ENCODE measurements around the gene HBB.

HBB gene

DNA sequence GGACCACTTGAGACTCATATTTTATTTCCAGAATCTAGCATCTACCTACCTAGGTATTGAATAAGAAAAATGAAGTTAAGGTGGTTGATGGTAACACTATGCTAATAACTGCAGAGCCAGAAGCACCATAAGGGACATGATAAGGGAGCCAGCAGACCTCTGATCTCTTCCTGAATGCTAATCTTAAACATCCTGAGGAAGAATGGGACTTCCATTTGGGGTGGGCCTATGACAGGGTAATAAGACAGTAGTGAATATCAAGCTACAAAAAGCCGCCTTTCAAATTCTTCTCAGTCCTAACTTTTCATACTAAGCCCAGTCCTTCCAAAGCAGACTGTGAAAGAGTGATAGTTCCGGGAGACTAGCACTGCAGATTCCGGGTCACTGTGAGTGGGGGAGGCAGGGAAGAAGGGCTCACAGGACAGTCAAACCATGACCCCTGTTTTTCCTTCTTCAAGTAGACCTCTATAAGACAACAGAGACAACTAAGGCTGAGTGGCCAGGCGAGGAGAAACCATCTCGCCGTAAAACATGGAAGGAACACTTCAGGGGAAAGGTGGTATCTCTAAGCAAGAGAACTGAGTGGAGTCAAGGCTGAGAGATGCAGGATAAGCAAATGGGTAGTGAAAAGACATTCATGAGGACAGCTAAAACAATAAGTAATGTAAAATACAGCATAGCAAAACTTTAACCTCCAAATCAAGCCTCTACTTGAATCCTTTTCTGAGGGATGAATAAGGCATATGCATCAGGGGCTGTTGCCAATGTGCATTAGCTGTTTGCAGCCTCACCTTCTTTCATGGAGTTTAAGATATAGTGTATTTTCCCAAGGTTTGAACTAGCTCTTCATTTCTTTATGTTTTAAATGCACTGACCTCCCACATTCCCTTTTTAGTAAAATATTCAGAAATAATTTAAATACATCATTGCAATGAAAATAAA, 2.1 kb downstream of the HBB start:
- Histone ChIP-seq H3K79me1 (ENCODE audit: low read length) (no peaks in the 10 kb centered on the region), H3K27ac (ENCODE audit: low read depth, low read length) (no peak overlapping the region), H2BK120ac (ENCODE audit: low read depth, low read length) (no peak overlapping the region), H3K4me2 (ENCODE audit: low read length) (no peak overlapping the region), H3K4me3 (ENCODE audit: low read length) (no peak overlapping the region), H2BK15ac (replicated peaks; ENCODE audit: low read depth) (no peak overlapping the region), H2BK5ac (ENCODE audit: low read length) (no peak overlapping the region), H3K79me2 (ENCODE audit: control insufficient read depth, insufficient read depth, low read length) (no peaks in the 10 kb centered on the region), H2AK5ac (ENCODE audit: low read length) (no peak overlapping the region), H4K5ac (ENCODE audit: low read length) (no peak overlapping the region), H3K9ac (ENCODE audit: low read length) (no peak overlapping the region), H3K18ac (ENCODE audit: low read length) (no peak overlapping the region), H3K23ac (ENCODE audit: low read length) (no peak overlapping the region), H3K36me3 (ENCODE audit: control insufficient read depth, insufficient read depth, low read length) (no peaks in the 10 kb centered on the region), H3K4ac (ENCODE audit: low read depth, low read length) (no peak overlapping the region), H3K4me1 (ENCODE audit: control insufficient read depth, low read depth, low read length) (no peaks in the 10 kb centered on the region), H3K27me3 (ENCODE audit: insufficient read depth, low read length, poor library complexity) (no peaks in the 10 kb centered on the region), H3K56ac (ENCODE audit: low read length) (no peak overlapping the region), H4K8ac (ENCODE audit: low read depth, low read length) (no peak overlapping the region)
- whole genome bisulfite sequencing (ENCODE audit: extremely low coverage, insufficient coverage, low lambda C conversion rate), result no CpG with 5 or more reads among the region's 6 CpGs
- peak; percentile 30 for DNase-seq

DNA sequence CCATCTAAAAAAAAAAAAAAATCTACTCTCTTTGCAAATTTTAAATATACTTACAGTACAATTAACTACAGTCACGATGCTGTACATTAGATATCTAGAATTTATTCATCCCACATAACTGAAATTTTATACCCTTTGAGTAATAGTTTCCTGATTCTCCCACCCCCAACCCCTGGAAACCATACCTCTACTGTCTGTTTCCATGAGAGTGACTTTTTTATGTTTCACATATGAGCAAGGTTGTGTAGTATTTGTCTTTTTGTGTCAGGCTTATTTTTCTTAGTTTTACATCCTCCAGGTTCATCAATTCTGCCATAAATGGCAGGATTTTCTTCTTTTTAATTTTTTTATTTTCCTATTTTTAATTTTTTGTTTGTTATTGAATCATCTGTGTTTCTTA, 3.2 kb downstream of the HBB start:
- Histone ChIP-seq H3K4me1 (ENCODE audit: control insufficient read depth, low read depth, low read length) (no peaks in the 10 kb centered on the region), H2AK5ac (ENCODE audit: low read length) (no peak overlapping the region), H2BK120ac (ENCODE audit: low read depth, low read length) (no peak overlapping the region), H3K18ac (ENCODE audit: low read length) (no peak overlapping the region), H4K8ac (ENCODE audit: low read depth, low read length) (no peak overlapping the region), H4K5ac (ENCODE audit: low read length) (no peak overlapping the region), H3K27me3 (ENCODE audit: insufficient read depth, low read length, poor library complexity) (no peaks in the 10 kb centered on the region), H3K56ac (ENCODE audit: low read length) (no peak overlapping the region), H3K4ac (ENCODE audit: low read depth, low read length) (no peak overlapping the region), H3K23ac (ENCODE audit: low read length) (no peak overlapping the region), H3K79me2 (ENCODE audit: control insufficient read depth, insufficient read depth, low read length) (no peaks in the 10 kb centered on the region), H3K27ac (ENCODE audit: low read depth, low read length) (no peak overlapping the region), H2BK15ac (replicated peaks; ENCODE audit: low read depth) (no peak overlapping the region), H2BK5ac (ENCODE audit: low read length) (no peak overlapping the region), H3K79me1 (ENCODE audit: low read length) (no peaks in the 10 kb centered on the region), H3K4me3 (ENCODE audit: low read length) (no peak overlapping the region), H3K36me3 (ENCODE audit: control insufficient read depth, insufficient read depth, low read length) (no peaks in the 10 kb centered on the region), H3K9ac (ENCODE audit: low read length) (no peak overlapping the region), H3K4me2 (ENCODE audit: low read length) (no peak overlapping the region)
- WGBS (ENCODE audit: extremely low coverage, insufficient coverage, low lambda C conversion rate), result no CpG with 5 or more reads among the region's 1 CpG
- no peak for DNase-seq

DNA sequence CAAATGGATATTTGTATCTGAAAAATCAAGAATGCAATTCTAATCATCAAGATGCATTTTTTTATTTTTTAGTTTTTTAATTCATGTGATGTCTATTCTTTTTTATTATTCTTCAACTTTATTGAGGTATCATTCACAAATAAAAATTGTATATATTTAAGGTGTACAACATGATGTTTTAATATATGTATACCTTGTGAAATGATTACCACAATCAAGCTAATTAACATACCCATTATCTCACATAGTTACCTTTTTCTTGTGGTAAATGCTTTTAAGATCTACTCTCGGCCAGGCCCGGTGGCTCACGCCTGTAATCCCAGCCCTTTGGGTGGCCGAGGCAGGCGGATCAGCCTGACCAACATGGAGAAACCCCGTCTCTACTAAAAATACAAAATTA, 3.7 kb downstream of the HBB start:
- Histone ChIP-seq H3K4me1 (ENCODE audit: control insufficient read depth, low read depth, low read length) (no peaks in the 10 kb centered on the region), H3K18ac (ENCODE audit: low read length) (no peak overlapping the region), H2BK120ac (ENCODE audit: low read depth, low read length) (no peak overlapping the region), H4K5ac (ENCODE audit: low read length) (no peak overlapping the region), H3K36me3 (ENCODE audit: control insufficient read depth, insufficient read depth, low read length) (no peaks in the 10 kb centered on the region), H4K8ac (ENCODE audit: low read depth, low read length) (no peak overlapping the region), H3K79me1 (ENCODE audit: low read length) (no peaks in the 10 kb centered on the region), H3K4me3 (ENCODE audit: low read length) (no peak overlapping the region), H3K4ac (ENCODE audit: low read depth, low read length) (no peak overlapping the region), H3K27me3 (ENCODE audit: insufficient read depth, low read length, poor library complexity) (no peaks in the 10 kb centered on the region), H2BK15ac (replicated peaks; ENCODE audit: low read depth) (no peak overlapping the region), H3K23ac (ENCODE audit: low read length) (no peak overlapping the region), H3K9ac (ENCODE audit: low read length) (no peak overlapping the region), H3K56ac (ENCODE audit: low read length) (no peak overlapping the region), H3K27ac (ENCODE audit: low read depth, low read length) (no peak overlapping the region), H3K4me2 (ENCODE audit: low read length) (no peak overlapping the region), H3K79me2 (ENCODE audit: control insufficient read depth, insufficient read depth, low read length) (no peaks in the 10 kb centered on the region), H2BK5ac (ENCODE audit: low read length) (no peak overlapping the region), H2AK5ac (ENCODE audit: low read length) (no peak overlapping the region)
- no CpG with 5 or more reads among the region's 6 CpGs for WGBS (ENCODE audit: extremely low coverage, insufficient coverage, low lambda C conversion rate)
- DNase-seq, result no peak

DNA sequence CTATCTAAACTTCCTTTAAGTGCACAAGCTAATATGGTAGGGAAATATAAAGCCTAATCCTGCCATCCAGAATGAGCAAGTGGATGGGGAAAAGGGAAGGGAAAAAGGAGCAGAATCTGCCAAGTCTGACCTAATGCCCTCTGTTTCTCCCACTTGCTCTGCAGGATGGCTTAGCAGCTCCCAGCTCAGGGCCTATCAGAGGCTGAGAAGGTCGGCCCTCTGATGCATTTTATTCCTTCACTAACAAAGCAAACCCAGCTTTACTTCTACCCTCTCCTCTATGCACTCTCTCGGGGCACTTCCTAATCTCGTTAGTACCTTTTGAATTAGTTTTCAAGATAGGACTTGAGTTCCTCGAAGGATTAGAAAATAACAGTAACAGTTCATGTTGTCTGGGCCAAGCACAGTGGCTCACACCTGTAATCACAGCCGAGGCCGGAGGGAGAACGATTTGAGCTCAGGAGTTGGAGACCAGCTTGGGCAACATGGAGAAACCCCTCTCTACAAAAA, 16.4 kb downstream of the HBB start:
- DNase-seq, result peak; percentile 82
- WGBS (ENCODE audit: extremely low coverage, insufficient coverage, low lambda C conversion rate), result no CpG with 5 or more reads among the region's 7 CpGs
- Histone ChIP-seq H3K36me3 (ENCODE audit: control insufficient read depth, insufficient read depth, low read length) (no peaks in the 10 kb centered on the region), H3K4me1 (ENCODE audit: control insufficient read depth, low read depth, low read length) (no peaks in the 10 kb centered on the region), H3K4ac (ENCODE audit: low read depth, low read length) (no peak overlapping the region), H3K79me2 (ENCODE audit: control insufficient read depth, insufficient read depth, low read length) (no peaks in the 10 kb centered on the region), H4K5ac (ENCODE audit: low read length) (no peak overlapping the region), H3K18ac (ENCODE audit: low read length) (no peak overlapping the region), H3K9ac (ENCODE audit: low read length) (no peak overlapping the region), H3K27ac (ENCODE audit: low read depth, low read length) (no peak overlapping the region), H2BK15ac (replicated peaks; ENCODE audit: low read depth) (no peak overlapping the region), H4K8ac (ENCODE audit: low read depth, low read length) (no peak overlapping the region), H3K4me2 (ENCODE audit: low read length) (no peak overlapping the region), H2AK5ac (ENCODE audit: low read length) (no peak overlapping the region), H3K56ac (ENCODE audit: low read length) (no peak overlapping the region), H2BK120ac (ENCODE audit: low read depth, low read length) (no peak overlapping the region), H2BK5ac (ENCODE audit: low read length) (no peak overlapping the region), H3K79me1 (ENCODE audit: low read length) (no peaks in the 10 kb centered on the region), H3K23ac (ENCODE audit: low read length) (no peak overlapping the region), H3K27me3 (ENCODE audit: insufficient read depth, low read length, poor library complexity) (no peaks in the 10 kb centered on the region), H3K4me3 (ENCODE audit: low read length) (no peak overlapping the region)

DNA sequence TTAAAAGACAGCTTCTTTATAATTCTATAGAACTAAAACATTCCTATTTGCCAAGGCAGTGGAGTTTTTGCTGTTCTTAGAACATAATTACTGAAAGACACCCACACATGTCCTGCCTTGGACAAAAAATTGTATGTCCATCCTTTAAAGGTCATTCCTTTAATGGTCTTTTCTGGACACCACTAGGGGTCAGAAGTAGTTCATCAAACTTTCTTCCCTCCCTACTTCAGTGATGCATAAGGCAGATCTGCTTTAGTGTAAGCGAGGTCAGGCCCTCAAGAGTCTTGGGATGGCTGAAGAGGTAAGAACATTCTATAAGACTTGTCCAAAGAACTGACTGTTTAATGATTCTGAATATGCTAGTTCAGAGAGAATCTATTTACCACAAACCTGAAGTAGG, 22.1 kb downstream of the HBB start:
- Histone ChIP-seq H3K79me1 (ENCODE audit: low read length) (no peaks in the 10 kb centered on the region), H2BK15ac (replicated peaks; ENCODE audit: low read depth) (no peak overlapping the region), H3K9ac (ENCODE audit: low read length) (no peak overlapping the region), H3K23ac (ENCODE audit: low read length) (no peak overlapping the region), H3K4me3 (ENCODE audit: low read length) (no peak overlapping the region), H3K79me2 (ENCODE audit: control insufficient read depth, insufficient read depth, low read length) (no peaks in the 10 kb centered on the region), H2BK120ac (ENCODE audit: low read depth, low read length) (no peak overlapping the region), H3K36me3 (ENCODE audit: control insufficient read depth, insufficient read depth, low read length) (no peaks in the 10 kb centered on the region), H3K56ac (ENCODE audit: low read length) (no peak overlapping the region), H4K8ac (ENCODE audit: low read depth, low read length) (no peak overlapping the region), H3K27me3 (ENCODE audit: insufficient read depth, low read length, poor library complexity) (no peaks in the 10 kb centered on the region), H2AK5ac (ENCODE audit: low read length) (no peak overlapping the region), H3K18ac (ENCODE audit: low read length) (no peak overlapping the region), H3K4ac (ENCODE audit: low read depth, low read length) (no peak overlapping the region), H3K4me2 (ENCODE audit: low read length) (no peak overlapping the region), H3K4me1 (ENCODE audit: control insufficient read depth, low read depth, low read length) (no peaks in the 10 kb centered on the region), H2BK5ac (ENCODE audit: low read length) (no peak overlapping the region), H3K27ac (ENCODE audit: low read depth, low read length) (no peak overlapping the region), H4K5ac (ENCODE audit: low read length) (no peak overlapping the region)
- peak; percentile 87 for DNase-seq
- no CpG with 5 or more reads among the region's 1 CpG for WGBS (ENCODE audit: extremely low coverage, insufficient coverage, low lambda C conversion rate)

Measured in mesendoderm (in vitro differentiated cells).